Umbilical cord (tissue), 2 donors: ENCODE results near the gene OR1I1. TPM values are rescaled to one million over a fixed set of nuclear protein-coding genes. Genes with fewer than 3 reads are reported as not detected.
"Not testable (repeated sequence)": the region's sequence is repeated elsewhere in the genome, so short reads cannot be mapped to it uniquely, and the experiment has no call there.

Source experiments
- DNase-seq: peaks from one replicate; pipeline ENCODE4 v3.0.0-alpha.2; 2015; ENCODE audit warnings: low spot score
- total RNA-seq: library from RNA; depleted of rRNA; stranded (reverse); fragments of >200 nt; gene quantifications from one replicate; pipeline ENCODE4 v1.2.3, GENCODE V29; 2014; ENCODE audit warnings: low replicate concordance; ENCODE audit not compliant: insufficient read depth

OR1I1 gene
- 0.96 TPM for total RNA-seq

GRCh38 chr19:15081911-15082310 lies at the start of gene OR1I1:
Gene OR1I1 (plus strand): TSS chr19:15082211. CDS start chr19:15087066, 4,855 bp downstream.
- DNase-seq, result no peak

- DNase-seq, result no peak
Measured at GRCh38 chr19:15035795-15036311, 46.2 kb upstream of the OR1I1 start.

GRCh38 chr19:15037586-15037985 lies 44.4 kb upstream of the OR1I1 start:
- DNase-seq, result no peak

GRCh38 chr19:15038294-15038693 lies 43.7 kb upstream of the OR1I1 start:
- DNase-seq, result no peak

GRCh38 chr19:15042003-15042402 lies 40.0 kb upstream of the OR1I1 start:
- no peak for DNase-seq

GRCh38 chr19:15042826-15043225 lies 39.2 kb upstream of the OR1I1 start:
- DNase-seq, result no peak

GRCh38 chr19:15045506-15045905 lies 36.5 kb upstream of the OR1I1 start:
- no peak for DNase-seq

- no peak for DNase-seq
Measured at GRCh38 chr19:15047680-15048079, 34.3 kb upstream of the OR1I1 start.

GRCh38 chr19:15048128-15048527 lies 33.9 kb upstream of the OR1I1 start:
- no peak for DNase-seq

GRCh38 chr19:15048885-15049541 lies 33.0 kb upstream of the OR1I1 start, which contains the start of gene CASP14:
Gene CASP14 (plus strand): TSS chr19:15049480. CDS start chr19:15052252, 2,772 bp downstream.
- DNase-seq, result no peak

- no peak for DNase-seq
Measured at GRCh38 chr19:15050639-15051038, 31.4 kb upstream of the OR1I1 start.

GRCh38 chr19:15062036-15062435 lies 20.0 kb upstream of the OR1I1 start:
- DNase-seq, result no peak

- DNase-seq, result not testable (repeated sequence)
Measured at GRCh38 chr19:15070386-15070785, 11.6 kb upstream of the OR1I1 start.

GRCh38 chr19:15072930-15073647 lies 8.9 kb upstream of the OR1I1 start:
- peak; percentile 77 for DNase-seq

GRCh38 chr19:15074371-15074770 lies 7.6 kb upstream of the OR1I1 start:
- no peak for DNase-seq

GRCh38 chr19:15075806-15076205 lies 6.2 kb upstream of the OR1I1 start:
- DNase-seq, result no peak

- DNase-seq, result not testable (repeated sequence)
Measured at GRCh38 chr19:15080002-15080401, 2.0 kb upstream of the OR1I1 start.

- DNase-seq, result no peak
Measured at GRCh38 chr19:15087182-15087581, 5.2 kb downstream of the OR1I1 start.

GRCh38 chr19:15091918-15092753 lies 10.1 kb downstream of the OR1I1 start:
- peak; percentile 83 for DNase-seq

GRCh38 chr19:15093001-15093400 lies 11.0 kb downstream of the OR1I1 start:
- no peak for DNase-seq

- no peak for DNase-seq
Measured at GRCh38 chr19:15096223-15096622, 14.2 kb downstream of the OR1I1 start.

GRCh38 chr19:15097980-15098379 lies 16.0 kb downstream of the OR1I1 start:
- not testable (repeated sequence) for DNase-seq
